Uterus (tissue), 4 donors: ENCODE results near the gene OTOGL. TPM values are rescaled to one million over a fixed set of nuclear protein-coding genes. Genes with fewer than 3 reads are reported as not detected.

Experiments used
- DNase-seq, 2 donors: peaks; one replicate each; pipeline ENCODE4 v3.0.0-alpha.2; 2019 to 2020
- H3K27ac ChIP-seq, 2 donors: fragments of 200-600 bp; sonication (generic); 1 replicate in 1 of 2; 2 replicates in 1 of 2; pipeline ENCODE4 v1.5.1; 2016 to 2018
- H3K27me3 ChIP-seq, 2 donors: fragments of 200-600 bp; sonication (generic); one replicate each; pipeline ENCODE4 v1.5.1; 2018 to 2019; ENCODE audit warnings: control low read depth in 1 of 2
- H3K36me3 ChIP-seq, 2 donors: fragments of 200-600 bp; sonication (generic); one replicate each; pipeline ENCODE4 v1.5.1; 2019; ENCODE audit warnings: control low read depth in 1 of 2
- H3K4me1 ChIP-seq, 2 donors: fragments of 200-600 bp; sonication (generic); one replicate each; pipeline ENCODE4 v1.5.1; 2018 to 2019; ENCODE audit warnings: control low read depth in 1 of 2
- H3K4me3 ChIP-seq, 2 donors: fragments of 200-600 bp; sonication (generic); 1 replicate in 1 of 2; 2 replicates in 1 of 2; pipeline ENCODE4 v1.5.1; 2018 to 2019; ENCODE audit warnings: mild to moderate bottlenecking in 1 of 2
- H3K9me3 ChIP-seq, 2 donors: fragments of 200-600 bp; sonication (generic); one replicate each; pipeline ENCODE4 v1.5.1; 2019; ENCODE audit warnings: control low read depth in 1 of 2
- CTCF ChIP-seq, 4 experiments: fragments of 200-600 bp in 2 of 4; fragments of 450-650 bp in 2 of 4; sonication (generic) in 2 of 4; IDR thresholded peaks; one replicate each; pipeline ENCODE4 v1.5.1; 2016 to 2019; ENCODE audit warnings: antibody characterized with exemption in 4 of 4, mild to moderate bottlenecking in 2 of 4, moderate library complexity in 1 of 4
- POLR2A ChIP-seq, 2 donors: fragments of 450-650 bp; IDR thresholded peaks; one replicate each; pipeline ENCODE4 v1.6.1; 2016; ENCODE audit warnings: antibody characterized with exemption in 2 of 2, mild to moderate bottlenecking in 1 of 2, moderate library complexity in 1 of 2
- intact Hi-C: fragments of 100-400 bp; cut with DNase I; formaldehyde crosslinking; loops from one replicate; pipeline ENCODE4 v1.15.1; 2023; ENCODE audit warnings: low total_unique reads
- total RNA-seq, 4 donors: library from RNA; depleted of rRNA in 3 of 4; stranded (reverse); fragments of >200 nt in 3 of 4; gene quantifications; one replicate each; pipeline versions ENCODE4 v1.1.0 to v1.2.4, GENCODE V29; 2014 to 2023
- donor health status: DM: yes; HTN: yes; CAD: no.

OTOGL gene
- total RNA-seq, 4 donors from 2014 or later = 0.26 to 1.8 (median 1.2) TPM

GRCh38 chr12:80373666-80374065 lies 274.3 kb downstream of the OTOGL start:
- no peak overlapping the region for H3K4me3 ChIP-seq
- H3K9me3 ChIP-seq = no peaks in the 10 kb centered on the region
- DNase-seq = no peak
- no peaks in the 10 kb centered on the region for H3K27me3 ChIP-seq
- no peaks in the 10 kb centered on the region for H3K4me1 ChIP-seq
- H3K36me3 ChIP-seq = no peaks in the 10 kb centered on the region
- intact Hi-C loops = no loop called here
- TF ChIP-seq CTCF (IDR thresholded peaks at IDR 0.05) = no peak
- no peak for TF ChIP-seq POLR2A (IDR thresholded peaks at IDR 0.05)
- no peak overlapping the region for H3K27ac ChIP-seq

- no peaks in the 10 kb centered on the region for H3K9me3 ChIP-seq
- intact Hi-C loops = no loop called here
- no peak overlapping the region for H3K4me3 ChIP-seq
- H3K4me1 ChIP-seq = no peaks in the 10 kb centered on the region
- no peak for DNase-seq
- no peaks in the 10 kb centered on the region for H3K36me3 ChIP-seq
- TF ChIP-seq POLR2A (IDR thresholded peaks at IDR 0.05) (no peak), CTCF (IDR thresholded peaks at IDR 0.05) (no peak)
- H3K27ac ChIP-seq = no peak overlapping the region
- no peaks in the 10 kb centered on the region for H3K27me3 ChIP-seq
Measured at GRCh38 chr12:80374615-80375014, 275.3 kb downstream of the OTOGL start.

DNA sequence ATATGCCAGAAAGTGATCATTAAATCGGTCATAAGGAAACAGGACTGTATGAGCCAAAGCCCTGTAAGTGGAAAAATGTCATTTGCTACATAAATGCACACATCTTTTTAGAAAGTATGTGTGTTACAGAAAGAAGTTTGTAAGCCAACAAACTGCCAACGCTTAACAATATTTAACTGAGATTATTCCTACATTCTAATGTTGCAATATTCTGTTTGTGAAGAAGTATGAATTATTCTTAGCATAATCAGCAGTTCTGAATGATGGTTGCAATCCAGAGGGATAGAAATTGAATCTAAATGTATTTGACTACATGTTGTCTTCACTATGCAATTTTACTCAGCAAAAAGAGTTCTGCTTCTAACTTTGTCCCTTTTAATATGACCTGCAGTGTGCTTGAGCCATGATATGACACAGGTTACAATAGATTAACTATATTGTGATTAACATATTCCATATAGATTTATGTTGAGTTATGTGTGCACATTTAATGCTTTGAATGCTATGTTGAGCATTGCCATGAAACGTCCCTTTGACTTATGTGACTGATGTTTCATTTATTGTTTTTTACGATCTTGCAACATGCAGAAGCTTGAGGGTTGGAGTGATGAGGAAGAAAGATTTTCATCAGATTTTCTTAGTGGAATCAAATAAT lies 277.9 kb downstream of the OTOGL start:
- no peaks in the 10 kb centered on the region for H3K9me3 ChIP-seq
- H3K36me3 ChIP-seq = no peaks in the 10 kb centered on the region
- TF ChIP-seq POLR2A (IDR thresholded peaks at IDR 0.05) (no peak), CTCF (IDR thresholded peaks at IDR 0.05) (no peak)
- DNase-seq = no peak
- no peaks in the 10 kb centered on the region for H3K4me1 ChIP-seq
- no peak overlapping the region for H3K27ac ChIP-seq
- intact Hi-C loops = no loop called here
- H3K27me3 ChIP-seq = no peaks in the 10 kb centered on the region
- no peak overlapping the region for H3K4me3 ChIP-seq

DNA sequence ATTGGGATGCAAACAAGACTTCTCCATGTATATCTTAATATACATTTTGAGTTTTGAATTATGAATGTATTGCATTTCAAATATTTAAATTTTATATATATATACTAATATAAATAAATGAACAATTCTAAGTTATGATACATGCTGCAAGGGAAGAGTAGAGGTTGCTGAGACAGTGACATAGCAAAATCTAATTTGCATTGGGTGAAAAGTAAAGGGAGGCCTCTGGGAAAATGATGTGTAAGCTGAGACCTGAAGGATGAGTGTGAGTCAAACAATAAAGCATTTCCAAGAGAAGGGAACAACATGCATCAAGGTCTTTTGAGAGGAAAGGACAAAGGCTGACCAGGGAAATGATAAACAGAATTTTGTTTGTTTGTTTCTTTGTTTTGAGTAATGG lies 281.8 kb downstream of the OTOGL start:
- H3K4me3 ChIP-seq = no peak overlapping the region
- no peak for TF ChIP-seq POLR2A (IDR thresholded peaks at IDR 0.05)
- no peak for TF ChIP-seq CTCF (IDR thresholded peaks at IDR 0.05)
- H3K4me1 ChIP-seq = no peaks in the 10 kb centered on the region
- no peak for DNase-seq
- no peaks in the 10 kb centered on the region for H3K9me3 ChIP-seq
- intact Hi-C loops = no loop called here
- no peaks in the 10 kb centered on the region for H3K36me3 ChIP-seq
- H3K27ac ChIP-seq = no peak overlapping the region
- no peaks in the 10 kb centered on the region for H3K27me3 ChIP-seq

GRCh38 chr12:80382254-80382653 lies 282.9 kb downstream of the OTOGL start:
- Histone ChIP-seq H3K4me3 (no peak overlapping the region), H3K27ac (no peak overlapping the region), H3K9me3 (no peaks in the 10 kb centered on the region), H3K27me3 (no peaks in the 10 kb centered on the region), H3K4me1 (no peaks in the 10 kb centered on the region), H3K36me3 (no peaks in the 10 kb centered on the region)
- TF ChIP-seq POLR2A (IDR thresholded peaks at IDR 0.05) = no peak
- TF ChIP-seq CTCF (IDR thresholded peaks at IDR 0.05) = no peak
- DNase-seq = no peak
- intact Hi-C loops = no loop called here
